CD4-positive, alpha-beta T cell treated with Interleukin-15 for 4 hours (primary cell): ENCODE measurements around the gene TMEM266.

Experiments
- DNase-seq: peaks from one replicate; pipeline ENCODE4 v3.0.0-alpha.2; 2020; ENCODE audit warnings: low spot score

The TMEM266 gene

DNA sequence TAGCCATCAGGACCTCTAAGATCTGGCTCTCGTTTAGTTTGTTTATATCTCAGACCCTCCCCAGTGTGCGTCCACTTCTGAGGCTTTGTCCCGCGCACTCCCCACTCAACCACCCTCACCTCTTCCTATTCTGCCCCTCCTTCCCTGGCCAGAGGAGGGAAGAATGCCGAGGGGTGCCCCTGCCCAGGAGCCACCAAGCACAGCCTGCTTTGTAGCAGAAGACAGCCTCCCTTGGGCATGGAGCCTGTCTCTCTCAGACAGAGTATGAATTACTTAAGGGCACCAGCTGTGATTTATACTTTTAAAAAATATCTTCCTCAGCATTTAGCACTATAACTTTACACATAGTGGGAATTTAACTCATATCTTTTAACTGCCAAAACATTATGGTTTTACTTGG lies 6.0 kb downstream of the TMEM266 start:
- DNase-seq, result no peak

DNA sequence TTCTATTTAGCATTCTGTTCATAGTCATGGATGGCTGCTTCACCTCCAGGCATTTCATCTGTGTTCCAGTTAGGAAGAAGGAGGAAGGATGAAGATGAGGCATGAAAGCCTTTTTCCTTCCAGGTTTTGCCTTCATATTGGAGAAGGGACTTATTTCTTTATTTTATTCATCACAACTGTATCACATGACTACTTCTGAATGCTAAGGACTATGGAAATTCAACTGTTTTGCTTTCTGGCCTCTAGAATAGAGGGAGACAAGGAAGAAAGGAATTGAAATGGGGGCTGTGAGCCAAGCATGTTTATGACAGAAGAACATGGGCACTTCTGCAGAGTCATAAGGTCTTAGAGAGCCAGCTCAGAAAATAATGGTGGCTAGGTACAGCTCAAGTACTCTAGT lies 10.4 kb downstream of the TMEM266 start:
- no peak for DNase-seq

DNA sequence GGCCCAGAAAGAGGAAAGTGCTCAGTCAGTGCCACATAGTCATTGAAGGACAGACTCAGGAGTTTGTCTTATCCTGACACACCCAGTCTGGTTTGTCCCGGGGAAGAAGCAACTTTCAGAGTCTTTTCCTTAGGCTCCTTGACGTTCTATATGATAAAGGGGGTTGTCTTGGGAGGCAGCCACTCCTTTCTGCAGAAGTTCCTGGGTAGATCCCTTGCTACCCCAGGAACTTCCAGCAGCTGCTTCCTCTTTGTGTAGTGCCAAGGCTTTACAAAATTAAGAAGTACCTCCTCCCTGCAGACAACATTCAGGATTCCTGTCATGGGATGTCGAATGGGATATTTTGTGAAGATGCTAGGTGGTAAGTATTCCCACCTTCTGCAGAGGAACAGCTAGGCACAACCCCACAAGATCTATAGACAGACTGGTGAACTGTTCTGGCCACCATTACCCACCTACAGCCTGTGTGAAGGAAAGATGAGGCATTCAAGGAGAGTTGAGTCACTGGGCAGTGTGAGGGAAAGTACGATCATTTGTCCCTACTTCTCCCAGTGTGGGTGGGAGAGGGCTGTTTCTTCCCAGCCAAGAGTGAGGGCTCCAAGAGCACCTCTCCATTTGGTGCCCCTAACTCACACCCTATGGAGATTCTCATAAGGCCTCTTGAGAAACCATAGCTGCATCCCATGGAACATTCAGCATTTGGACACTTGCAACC lies 11.3 kb downstream of the TMEM266 start:
- no peak for DNase-seq

GRCh38 chr15:76071806-76072205 lies 12.0 kb downstream of the TMEM266 start:
- DNase-seq, result no peak

DNA sequence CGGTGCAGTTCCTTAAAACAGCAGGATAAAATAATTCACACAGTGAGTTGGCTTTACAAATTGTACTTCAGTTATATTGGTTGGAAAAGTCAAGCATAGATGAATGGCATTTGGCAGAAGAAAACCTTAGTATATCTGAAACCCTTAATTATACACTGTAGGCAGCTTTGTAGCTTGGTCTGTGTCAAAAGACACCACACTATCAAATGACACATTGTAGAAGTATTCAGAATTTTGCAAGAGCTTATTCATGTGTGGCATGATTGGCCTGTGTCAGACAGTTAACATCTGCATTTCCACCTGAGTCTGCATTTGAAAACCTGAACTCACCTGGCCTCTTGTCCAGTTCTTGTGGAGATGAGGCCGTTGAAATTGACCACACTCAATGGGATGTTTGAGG lies 13.8 kb downstream of the TMEM266 start:
- DNase-seq, result no peak

GRCh38 chr15:76075046-76075445 lies 15.3 kb downstream of the TMEM266 start:
- DNase-seq, result no peak

- no peak for DNase-seq
These were observed 18.6 kb downstream of the TMEM266 start for GRCh38 chr15:76078285-76078877.

GRCh38 chr15:76084256-76084655 lies 24.5 kb downstream of the TMEM266 start:
- DNase-seq, result no peak

DNA sequence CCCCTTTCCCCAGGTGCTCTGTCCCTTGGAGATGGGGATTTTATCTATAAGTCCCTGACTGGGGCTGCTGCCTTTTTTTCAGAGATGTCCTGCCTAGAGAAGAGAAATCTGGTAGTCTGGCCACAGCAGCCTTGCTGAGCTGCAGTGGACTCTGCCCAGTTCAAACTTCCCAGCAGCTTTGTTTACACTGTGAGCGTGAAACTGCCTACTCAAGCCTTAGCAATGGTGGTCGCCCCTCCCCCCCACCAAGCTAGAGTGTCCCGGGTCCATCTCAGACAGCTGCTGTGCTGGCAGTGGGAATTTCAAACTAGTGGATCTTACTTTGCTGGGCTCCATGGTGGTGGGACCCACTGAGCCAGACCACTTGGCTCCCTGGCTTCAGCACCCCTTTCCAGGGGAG lies 38.9 kb downstream of the TMEM266 start:
- no peak for DNase-seq

DNA sequence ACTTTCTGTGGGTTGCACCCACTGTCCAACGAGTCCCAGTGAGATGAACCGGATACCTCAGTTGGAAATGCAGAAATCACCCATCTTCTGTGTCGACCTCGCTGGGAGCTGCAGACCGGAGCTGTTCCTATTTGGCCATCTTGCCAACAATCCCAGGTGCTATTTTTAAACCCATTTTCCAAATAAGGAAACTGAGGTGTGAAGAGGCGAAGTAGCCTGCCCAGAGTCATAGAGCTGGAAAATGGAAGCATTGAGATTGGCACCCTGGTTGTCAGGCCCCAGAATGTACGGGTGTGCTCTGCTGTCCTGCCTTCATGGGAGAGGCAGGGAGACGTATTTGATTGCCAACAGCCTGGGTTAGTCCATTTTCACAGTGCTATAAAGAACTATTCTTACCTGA lies 39.6 kb downstream of the TMEM266 start:
- no peak for DNase-seq

DNA sequence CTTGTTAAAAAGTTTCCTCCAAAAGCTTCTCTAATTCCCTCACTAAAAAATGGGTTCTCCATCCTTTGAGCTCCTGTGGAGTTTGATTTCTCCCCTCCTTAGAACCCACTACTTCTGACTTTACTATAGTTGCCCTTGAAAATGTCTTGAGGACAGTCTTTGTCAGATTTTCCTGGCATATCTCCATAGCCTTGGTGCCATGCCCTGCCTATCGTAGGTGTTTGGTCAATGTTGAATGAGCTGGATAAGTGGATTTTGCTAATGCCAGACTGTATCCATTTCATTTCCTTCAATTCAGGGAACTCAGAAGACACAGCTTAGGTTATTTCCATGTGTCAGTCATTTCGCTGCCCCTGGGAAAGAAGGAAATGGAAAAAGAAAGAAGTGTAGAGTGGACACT lies 40.6 kb downstream of the TMEM266 start:
- no peak for DNase-seq

GRCh38 chr15:76101655-76102054 lies 41.9 kb downstream of the TMEM266 start:
- no peak for DNase-seq

DNA sequence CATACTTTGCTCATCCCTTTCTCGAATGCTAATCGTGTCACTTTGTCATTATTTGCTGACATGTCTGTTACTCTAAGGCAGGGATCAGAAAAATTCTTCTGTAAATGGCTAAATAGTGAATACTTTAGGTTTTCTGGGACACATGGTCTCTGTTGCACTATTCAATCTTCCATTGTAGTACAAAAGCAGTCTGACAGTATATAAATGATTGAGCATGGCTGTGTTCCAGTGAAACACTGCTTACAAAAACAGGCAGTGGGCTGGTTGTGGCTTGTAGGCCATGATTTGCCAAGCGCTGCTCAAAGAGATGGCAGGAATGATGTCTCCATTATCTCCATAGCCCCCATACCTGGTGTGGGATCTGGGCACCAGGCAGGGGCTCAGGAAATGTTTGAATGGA lies 45.6 kb downstream of the TMEM266 start:
- no peak for DNase-seq

DNA sequence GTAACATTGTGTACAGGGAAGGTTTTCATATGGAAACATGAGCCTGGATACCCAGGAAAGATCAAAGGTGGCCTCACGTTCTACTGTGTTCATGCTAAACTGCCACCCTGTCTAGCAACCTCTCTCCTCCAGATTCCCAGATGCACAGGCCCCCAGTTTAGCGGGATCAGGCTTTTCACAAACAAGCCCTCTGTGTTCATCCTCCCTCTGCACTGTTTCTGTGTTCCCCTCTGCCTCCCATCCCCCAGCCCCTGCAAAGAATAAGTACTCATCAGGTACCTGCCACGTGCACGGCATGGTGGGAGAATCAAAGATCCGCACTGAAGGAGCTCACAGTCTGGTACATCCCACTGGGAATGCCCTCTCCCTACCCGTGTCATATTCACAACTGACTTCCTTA lies 46.1 kb downstream of the TMEM266 start:
- no peak for DNase-seq

DNA sequence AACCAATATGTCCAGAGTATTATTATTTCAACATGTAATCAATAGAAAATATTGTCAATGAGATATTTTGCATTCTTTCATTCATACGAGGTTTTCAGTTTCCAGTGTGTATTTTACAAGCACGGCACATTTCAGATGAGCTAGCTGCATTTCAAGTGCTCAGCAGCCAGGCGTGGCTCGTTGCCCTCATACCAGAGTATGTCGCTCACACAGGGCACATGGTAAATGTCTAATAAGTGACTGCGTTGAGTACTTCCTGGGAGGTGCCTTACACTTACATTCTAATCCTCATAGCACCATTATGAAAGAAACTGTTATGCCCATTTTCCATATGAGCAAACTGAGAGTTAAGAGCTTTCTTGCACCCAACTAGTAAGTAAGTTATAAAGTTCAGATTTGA lies 47.4 kb downstream of the TMEM266 start:
- no peak for DNase-seq

DNA sequence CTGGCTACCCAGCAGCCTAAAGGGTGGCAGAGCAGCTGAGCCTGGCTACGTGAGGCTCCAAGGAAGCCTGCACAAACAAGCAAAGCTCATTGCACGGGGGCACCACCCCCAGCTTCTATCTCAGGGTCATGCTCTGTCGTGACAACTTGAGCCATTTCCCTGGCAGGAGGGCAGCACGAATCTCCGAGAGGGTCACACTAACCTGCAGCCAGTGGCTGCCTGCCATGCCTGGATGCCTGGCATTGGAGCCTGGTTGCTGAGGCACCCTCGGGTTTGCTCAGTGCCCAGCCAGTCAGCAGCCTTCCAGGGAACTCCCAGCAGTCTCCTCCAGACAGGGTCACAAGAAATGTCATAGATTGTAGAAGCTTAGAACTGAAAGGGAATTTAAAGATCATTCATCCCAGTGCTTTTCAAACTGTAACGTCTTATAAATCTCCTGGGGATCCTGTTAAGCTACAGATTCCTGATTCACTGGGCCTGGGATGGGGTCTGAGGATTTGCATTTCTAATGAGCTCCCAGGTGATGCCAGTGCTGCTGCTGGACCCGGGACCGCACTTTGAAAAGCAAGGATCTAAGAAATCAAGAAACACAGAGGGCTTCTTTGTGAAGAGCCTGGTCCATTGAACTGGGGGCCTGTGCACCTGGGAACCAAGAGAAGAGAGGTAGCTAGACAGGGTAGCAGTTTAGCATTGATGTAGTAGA lies 48.4 kb downstream of the TMEM266 start:
- DNase-seq, result no peak

GRCh38 chr15:76109046-76109445 lies 49.3 kb downstream of the TMEM266 start:
- DNase-seq, result no peak

DNA sequence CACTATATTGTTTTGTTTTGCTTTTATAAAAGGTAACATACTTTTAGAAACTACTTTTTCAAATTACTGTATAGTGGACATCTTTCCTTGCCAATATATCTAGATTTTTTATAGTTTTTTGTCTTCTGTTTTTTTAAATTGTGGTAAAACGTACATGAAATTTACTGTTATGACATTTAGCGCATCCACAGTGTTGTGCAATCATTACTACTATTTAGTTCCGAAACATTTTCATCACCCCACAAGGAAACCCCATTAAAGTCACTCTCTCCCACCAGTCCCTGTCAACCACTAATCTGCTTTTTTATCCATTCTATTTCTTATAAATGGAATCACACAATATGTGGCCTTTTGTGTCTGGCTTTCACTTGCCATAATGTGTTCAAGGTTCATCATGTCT lies 54.8 kb downstream of the TMEM266 start:
- no peak for DNase-seq

DNA sequence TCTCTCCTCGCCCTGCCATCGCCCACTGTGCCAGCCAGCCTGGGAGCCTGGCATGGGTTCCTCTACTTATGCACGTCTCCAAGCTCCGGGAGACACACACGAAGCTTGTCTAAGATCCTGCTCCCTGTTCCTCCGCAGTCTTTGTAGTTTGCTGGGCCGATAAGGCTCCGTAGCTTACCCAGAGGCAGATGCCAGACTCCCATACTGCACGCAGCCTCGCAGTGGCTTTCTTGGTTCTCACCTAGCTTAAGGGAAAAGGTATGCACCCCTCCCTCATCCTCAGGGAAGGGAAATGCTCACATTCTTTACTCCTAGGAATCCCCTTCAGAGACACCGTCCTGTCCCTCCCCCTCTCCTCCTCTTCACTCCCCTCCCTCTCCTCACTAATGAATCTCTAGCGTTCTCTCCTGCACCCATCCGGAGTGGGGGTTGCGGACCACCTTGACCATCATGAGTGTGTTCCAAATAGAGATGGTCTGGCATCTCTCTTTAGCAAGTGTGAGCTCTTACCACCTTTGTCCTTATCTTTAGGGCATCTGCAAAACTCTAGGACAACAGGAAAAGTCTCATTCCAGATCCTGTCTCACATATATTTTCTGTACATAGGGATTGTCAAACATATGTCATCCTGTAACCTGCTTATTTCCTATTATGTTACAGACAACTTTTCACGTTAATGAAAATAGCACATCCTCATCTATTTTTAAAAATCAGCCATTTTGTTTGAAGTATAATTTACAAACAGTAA lies 56.5 kb downstream of the TMEM266 start:
- DNase-seq, result no peak

DNA sequence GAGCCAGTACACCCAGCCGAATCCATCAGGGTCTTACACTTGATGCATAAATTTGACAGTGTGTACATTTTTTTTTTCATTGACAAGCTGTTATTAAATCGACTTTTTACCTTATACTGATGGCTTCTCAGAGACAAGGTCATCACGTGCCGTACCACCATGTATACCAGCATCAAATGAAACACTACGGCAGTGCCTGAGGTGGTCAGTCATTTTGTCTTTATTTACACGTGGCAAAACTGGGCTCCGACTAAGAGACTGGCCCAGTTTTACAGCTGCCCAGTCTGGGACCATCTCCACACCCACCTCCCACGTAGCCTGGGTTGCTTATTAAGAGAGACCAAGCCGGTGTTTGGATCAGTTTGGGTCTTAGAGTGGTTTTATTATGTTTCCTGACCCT lies 57.4 kb downstream of the TMEM266 start:
- no peak for DNase-seq

DNA sequence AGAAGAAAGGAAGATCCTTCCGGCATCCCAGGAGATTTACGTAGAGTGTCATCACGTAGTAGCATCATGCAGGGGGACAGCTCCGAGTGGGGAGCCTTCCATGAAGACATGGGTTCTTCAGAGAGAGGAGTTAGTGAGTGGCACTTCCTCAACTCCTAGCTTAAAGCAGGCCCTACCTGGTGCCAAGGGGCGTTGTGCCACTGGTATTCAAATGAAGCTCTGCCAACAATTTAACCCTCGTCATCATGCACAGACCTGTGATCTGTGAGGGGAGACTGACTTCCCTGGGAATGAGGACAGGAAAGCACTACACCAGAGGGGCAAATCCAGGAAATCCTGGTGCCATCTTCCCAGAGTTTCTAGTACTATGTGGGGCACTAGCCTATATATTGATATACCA lies 59.0 kb downstream of the TMEM266 start:
- no peak for DNase-seq

DNA sequence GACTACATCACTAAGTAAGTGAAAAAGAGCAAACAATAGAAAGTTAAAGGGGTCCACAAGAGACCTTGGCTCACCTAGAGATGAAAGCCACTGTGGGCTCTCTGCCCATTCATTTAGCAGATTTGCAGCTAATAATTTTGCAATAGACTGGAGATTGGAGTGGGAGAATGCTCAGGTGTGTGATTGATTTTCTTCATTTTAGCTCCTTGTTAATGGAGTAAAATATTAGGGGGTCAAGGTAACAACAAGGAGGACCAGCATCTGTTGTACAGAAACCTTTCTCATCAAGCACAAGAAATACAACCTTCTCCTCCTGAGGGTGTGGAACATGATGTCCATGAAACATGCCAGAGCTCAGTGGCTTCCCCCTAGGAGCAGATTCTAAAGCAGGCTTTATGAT lies 63.2 kb downstream of the TMEM266 start:
- no peak for DNase-seq

- no peak for DNase-seq
These were observed 67.4 kb downstream of the TMEM266 start for GRCh38 chr15:76127169-76127568.
